ENCODE measurements around the gene SUV39H2. TPM values are rescaled to one million over a fixed set of nuclear protein-coding genes. Genes with fewer than 3 reads are reported as not detected.

SUV39H2 gene
- total and polyA plus RNA-seq, 10 of the 15 experiments (the other 5 are each of a cell fraction or from before 2014, with no cell fraction given): 24.3 to 41.1 (median 30.0) TPM

DNA sequence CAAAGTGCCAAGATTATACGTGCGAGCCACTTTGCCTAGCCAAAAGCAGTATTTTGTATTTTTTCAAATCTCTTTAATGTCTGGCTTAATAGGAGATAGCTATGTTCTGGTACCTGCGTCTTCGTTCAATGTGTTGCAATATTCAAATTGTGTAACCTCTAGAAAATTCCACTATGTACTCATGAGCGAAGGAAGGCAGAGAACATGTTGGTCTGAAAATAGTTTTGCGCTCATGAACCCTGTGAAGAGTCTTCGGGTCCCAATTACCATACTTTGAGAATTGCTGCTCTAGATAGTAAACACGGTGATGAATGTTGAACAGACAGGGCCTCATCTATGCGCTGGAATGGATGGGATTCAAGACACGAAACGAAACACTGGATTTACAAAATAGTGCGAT is 2.7 kb upstream of the SUV39H2 start:
- POLR2A ChIA-PET: interaction anchor here (0.9 to 1.7 kb wide), 3 partner anchors 10 to 77 kb away, joined by 3 to 5 read pairs (median 3); partner anchors contain the start of genes DCLRE1C, HSPA14 and MSANTD7
- RAD21 ChIA-PET (ENCODE audit: unreplicated experiment): interaction anchor here (0.9 kb wide), 1 partner anchor 38 kb away, joined by 4 read pairs; the partner anchor contains the start of genes CDNF, HSPA14 and MSANTD7
- no peaks in the 10 kb centered on the region for H3K27me3 ChIP-seq (replicated peaks in 1 of 2; ENCODE audit: control insufficient read depth in 2 of 2, insufficient read depth in 2 of 2, low read length in 1 of 2)
- no peaks in the 10 kb centered on the region for H4K20me1 ChIP-seq (ENCODE audit: control insufficient read depth, insufficient read depth)
- intact Hi-C loops (cut with micrococcal nuclease; ENCODE audit: unreplicated experiment) (loop anchor here (5.0 kb wide), 1 partner anchor 39 kb away; the partner anchor contains the start of genes CDNF, HSPA14 and MSANTD7), in situ Hi-C loops (cut with MboI) (no loop called here)
- peaks cover 0 to 3% of the 10 kb centered on the region in 2 experiments; a peak in 1 of 4 replicates for H3K36me3 ChIP-seq (ENCODE audit: control insufficient read depth in 2 of 2, insufficient read depth in 2 of 2, low read length in 1 of 2)
- WGBS (ENCODE audit: insufficient coverage, insufficient replicate concordance, low lambda C conversion rate, missing lambda C conversion rate): 99% methylated on average over 12 of the region's 12 CpGs
- no peaks in the 10 kb centered on the region for H3K9me3 ChIP-seq (replicated peaks; ENCODE audit: control insufficient read depth, insufficient read depth, low read length)
- H3K9ac ChIP-seq (ENCODE audit: control insufficient read depth, insufficient read depth, low read length): no peak overlapping the region
- no TSS peak for BruUV-seq (replicated peaks)
- no peak for ATAC-seq
- FAIRE-seq: no peak
- no peak overlapping the region for H3K4me3 ChIP-seq
- DNase-seq (ENCODE audit: low read depth, low spot score): no peak
- SMC1A ChIA-PET (ENCODE audit: uncharacterized antibody, unreplicated experiment): interaction anchor here (1.0 kb wide), 1 partner anchor 28 kb away, joined by 3 read pairs; no protein-coding TSS in a partner anchor
- CTCF ChIA-PET: interaction anchor here (0.7 to 3.1 kb wide), 4 partner anchors 10 to 77 kb away, joined by 3 to 13 read pairs (median 4); partner anchors contain the start of genes CDNF, HSPA14 and MSANTD7
- no peak overlapping the region for H3K4me2 ChIP-seq (ENCODE audit: control insufficient read depth, insufficient read depth)
- peaks cover 44% of the 10 kb centered on the region for H3K79me2 ChIP-seq (ENCODE audit: control insufficient read depth, insufficient read depth, low read length)
- H3K4me1 ChIP-seq (ENCODE audit: control insufficient read depth, insufficient read depth, low read length): peaks cover 7% of the 10 kb centered on the region
- no peak overlapping the region for H3K27ac ChIP-seq (ENCODE audit: control insufficient read depth, insufficient read depth)
- H2AFZ ChIP-seq (ENCODE audit: control insufficient read depth, low read depth, low read length): no peak overlapping the region
- no peak for TF ChIP-seq NR2F1 (conservative IDR thresholded peaks at IDR 0.05)
- no peak for TF ChIP-seq HDGF (IDR thresholded peaks at IDR 0.05)
- TF ChIP-seq, protein P1, sequence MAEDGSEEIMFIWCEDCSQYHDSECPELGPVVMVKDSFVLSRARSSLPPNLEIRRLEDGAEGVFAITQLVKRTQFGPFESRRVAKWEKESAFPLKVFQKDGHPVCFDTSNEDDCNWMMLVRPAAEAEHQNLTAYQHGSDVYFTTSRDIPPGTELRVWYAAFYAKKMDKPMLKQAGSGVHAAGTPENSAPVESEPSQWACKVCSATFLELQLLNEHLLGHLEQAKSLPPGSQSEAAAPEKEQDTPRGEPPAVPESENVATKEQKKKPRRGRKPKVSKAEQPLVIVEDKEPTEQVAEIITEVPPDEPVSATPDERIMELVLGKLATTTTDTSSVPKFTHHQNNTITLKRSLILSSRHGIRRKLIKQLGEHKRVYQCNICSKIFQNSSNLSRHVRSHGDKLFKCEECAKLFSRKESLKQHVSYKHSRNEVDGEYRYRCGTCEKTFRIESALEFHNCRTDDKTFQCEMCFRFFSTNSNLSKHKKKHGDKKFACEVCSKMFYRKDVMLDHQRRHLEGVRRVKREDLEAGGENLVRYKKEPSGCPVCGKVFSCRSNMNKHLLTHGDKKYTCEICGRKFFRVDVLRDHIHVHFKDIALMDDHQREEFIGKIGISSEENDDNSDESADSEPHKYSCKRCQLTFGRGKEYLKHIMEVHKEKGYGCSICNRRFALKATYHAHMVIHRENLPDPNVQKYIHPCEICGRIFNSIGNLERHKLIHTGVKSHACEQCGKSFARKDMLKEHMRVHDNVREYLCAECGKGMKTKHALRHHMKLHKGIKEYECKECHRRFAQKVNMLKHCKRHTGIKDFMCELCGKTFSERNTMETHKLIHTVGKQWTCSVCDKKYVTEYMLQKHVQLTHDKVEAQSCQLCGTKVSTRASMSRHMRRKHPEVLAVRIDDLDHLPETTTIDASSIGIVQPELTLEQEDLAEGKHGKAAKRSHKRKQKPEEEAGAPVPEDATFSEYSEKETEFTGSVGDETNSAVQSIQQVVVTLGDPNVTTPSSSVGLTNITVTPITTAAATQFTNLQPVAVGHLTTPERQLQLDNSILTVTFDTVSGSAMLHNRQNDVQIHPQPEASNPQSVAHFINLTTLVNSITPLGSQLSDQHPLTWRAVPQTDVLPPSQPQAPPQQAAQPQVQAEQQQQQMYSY (CRISPR knock-in tag; IDR thresholded peaks at IDR 0.05): no peak
- no peak for TF ChIP-seq ASH2L (IDR thresholded peaks at IDR 0.05; ENCODE audit: borderline replicate concordance, low read depth)
- no peak for TF ChIP-seq STAT3 (IDR thresholded peaks at IDR 0.05; ENCODE audit: low read depth, low read length)
- TF ChIP-seq BHLHE40 (IDR thresholded peaks at IDR 0.05; ENCODE audit: borderline replicate concordance in 1 of 2, low read depth in 2 of 2, low read length in 1 of 2): no peak
- TF ChIP-seq, protein P2, sequence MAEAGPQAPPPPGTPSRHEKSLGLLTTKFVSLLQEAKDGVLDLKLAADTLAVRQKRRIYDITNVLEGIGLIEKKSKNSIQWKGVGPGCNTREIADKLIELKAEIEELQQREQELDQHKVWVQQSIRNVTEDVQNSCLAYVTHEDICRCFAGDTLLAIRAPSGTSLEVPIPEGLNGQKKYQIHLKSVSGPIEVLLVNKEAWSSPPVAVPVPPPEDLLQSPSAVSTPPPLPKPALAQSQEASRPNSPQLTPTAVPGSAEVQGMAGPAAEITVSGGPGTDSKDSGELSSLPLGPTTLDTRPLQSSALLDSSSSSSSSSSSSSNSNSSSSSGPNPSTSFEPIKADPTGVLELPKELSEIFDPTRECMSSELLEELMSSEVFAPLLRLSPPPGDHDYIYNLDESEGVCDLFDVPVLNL (IDR thresholded peaks at IDR 0.05; ENCODE audit: low read depth, low read length): no peak
- no peak for TF ChIP-seq RB1 (IDR thresholded peaks at IDR 0.05; ENCODE audit: borderline replicate concordance)
- TF ChIP-seq, protein P3, sequence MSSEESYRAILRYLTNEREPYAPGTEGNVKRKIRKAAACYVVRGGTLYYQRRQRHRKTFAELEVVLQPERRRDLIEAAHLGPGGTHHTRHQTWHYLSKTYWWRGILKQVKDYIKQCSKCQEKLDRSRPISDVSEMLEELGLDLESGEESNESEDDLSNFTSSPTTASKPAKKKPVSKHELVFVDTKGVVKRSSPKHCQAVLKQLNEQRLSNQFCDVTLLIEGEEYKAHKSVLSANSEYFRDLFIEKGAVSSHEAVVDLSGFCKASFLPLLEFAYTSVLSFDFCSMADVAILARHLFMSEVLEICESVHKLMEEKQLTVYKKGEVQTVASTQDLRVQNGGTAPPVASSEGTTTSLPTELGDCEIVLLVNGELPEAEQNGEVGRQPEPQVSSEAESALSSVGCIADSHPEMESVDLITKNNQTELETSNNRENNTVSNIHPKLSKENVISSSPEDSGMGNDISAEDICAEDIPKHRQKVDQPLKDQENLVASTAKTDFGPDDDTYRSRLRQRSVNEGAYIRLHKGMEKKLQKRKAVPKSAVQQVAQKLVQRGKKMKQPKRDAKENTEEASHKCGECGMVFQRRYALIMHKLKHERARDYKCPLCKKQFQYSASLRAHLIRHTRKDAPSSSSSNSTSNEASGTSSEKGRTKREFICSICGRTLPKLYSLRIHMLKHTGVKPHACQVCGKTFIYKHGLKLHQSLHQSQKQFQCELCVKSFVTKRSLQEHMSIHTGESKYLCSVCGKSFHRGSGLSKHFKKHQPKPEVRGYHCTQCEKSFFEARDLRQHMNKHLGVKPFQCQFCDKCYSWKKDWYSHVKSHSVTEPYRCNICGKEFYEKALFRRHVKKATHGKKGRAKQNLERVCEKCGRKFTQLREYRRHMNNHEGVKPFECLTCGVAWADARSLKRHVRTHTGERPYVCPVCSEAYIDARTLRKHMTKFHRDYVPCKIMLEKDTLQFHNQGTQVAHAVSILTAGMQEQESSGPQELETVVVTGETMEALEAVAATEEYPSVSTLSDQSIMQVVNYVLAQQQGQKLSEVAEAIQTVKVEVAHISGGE (CRISPR knock-in tag; IDR thresholded peaks at IDR 0.05): no peak
- no peak for TF ChIP-seq CHD1 (IDR thresholded peaks at IDR 0.05; ENCODE audit: low read depth, low read length)
- no peak for TF ChIP-seq SUZ12 (IDR thresholded peaks at IDR 0.05; ENCODE audit: unreplicated experiment)
- TF ChIP-seq SMAD1 (IDR thresholded peaks at IDR 0.05; ENCODE audit: low read depth, partially characterized antibody): no peak

All from GM12878 (cell line).